ENCODE data around the gene NPM1. TPM values are rescaled to one million over a fixed set of nuclear protein-coding genes. Genes with fewer than 3 reads are reported as not detected.

NPM1 gene
- total RNA-seq, 1 experiment from 2014 or later: 3,530 TPM

GRCh38 chr5:171453988-171454387, 66.3 kb downstream of the NPM1 start:
- no peaks in the 10 kb centered on the region for H3K9me3 Mint-ChIP-seq
- H3K27me3 Mint-ChIP-seq (ENCODE audit: low read depth): peaks cover 17% of the 10 kb centered on the region
- no peak overlapping the region for H3K27ac Mint-ChIP-seq
- peaks cover 39% of the 10 kb centered on the region for H3K4me1 Mint-ChIP-seq
- TF ChIP-seq ZNF425 (CRISPR knock-in tag; conservative IDR thresholded peaks at IDR 0.05) (no peak), ATF2 (CRISPR knock-in tag; IDR thresholded peaks at IDR 0.05; ENCODE audit: borderline replicate concordance, low read depth) (no peak), NR3C1 (CRISPR knock-in tag; conservative IDR thresholded peaks at IDR 0.05; ENCODE audit: low read depth) (no peak), SOX15 (CRISPR knock-in tag; IDR thresholded peaks at IDR 0.05) (no peak), ARID4B (CRISPR knock-in tag; IDR thresholded peaks at IDR 0.05; ENCODE audit: borderline replicate concordance) (no peak), ZBTB43 (CRISPR knock-in tag; IDR thresholded peaks at IDR 0.05) (no peak), NR1H2 (CRISPR knock-in tag; IDR thresholded peaks at IDR 0.05) (no peak), TP53 (CRISPR knock-in tag; IDR thresholded peaks at IDR 0.05) (no peak), ZBTB21 (CRISPR knock-in tag; IDR thresholded peaks at IDR 0.05; ENCODE audit: borderline replicate concordance) (no peak), ZNF138 (CRISPR knock-in tag; conservative IDR thresholded peaks at IDR 0.05) (no peak), SMAD4 (CRISPR knock-in tag; IDR thresholded peaks at IDR 0.05) (no peak), HMGA2 (CRISPR knock-in tag; IDR thresholded peaks at IDR 0.05) (no peak), HMGXB4 (CRISPR knock-in tag; IDR thresholded peaks at IDR 0.05) (no peak), AR (CRISPR knock-in tag; IDR thresholded peaks at IDR 0.05) (no peak), ZNF416 (CRISPR knock-in tag; IDR thresholded peaks at IDR 0.05) (no peak)
- CTCF ChIA-PET: interaction anchor here (0.6 to 3.7 kb wide), 13 partner anchors 8 to 227 kb away, joined by 3 to 29 read pairs (median 4); partner anchors contain the start of gene FGF18
- ATAC-seq (no peak), DNase-seq (ENCODE audit: low spot score) (no peak)
- H3K4me3 Mint-ChIP-seq: no peak overlapping the region
- POLR2A ChIA-PET: no interaction called here
- no peaks in the 10 kb centered on the region for H3K36me3 Mint-ChIP-seq
